Astrocyte of the cerebellum (primary cell): ENCODE results near the gene CYB561D1.

Experiments
- DNase-seq: peaks from one replicate; pipeline ENCODE4 v3.0.0-alpha.2; 2011; ENCODE audit warnings: low read depth
- H3K4me3 ChIP-seq: 2 replicates; pipeline ENCODE4 v1.5.1; 2011; ENCODE audit warnings: mild to moderate bottlenecking, low read depth, low read length, moderate library complexity
- CTCF ChIP-seq: IDR thresholded peaks from 2 replicates; pipeline ENCODE4 v1.5.1; 2012; ENCODE audit warnings: low read length, low read depth, moderate library complexity, mild to moderate bottlenecking; ENCODE audit errors: missing control alignments
- in situ Hi-C: cut with HindIII; loops from 2 replicates; pipeline ENCODE4 v1.10.0; 2017; ENCODE audit warnings: low sequenced_read_pairs

CYB561D1 gene

GRCh38 chr1:109508001-109508872 is 14.3 kb downstream of the CYB561D1 start:
- no peak for DNase-seq
- no peak overlapping the region for H3K4me3 ChIP-seq
- in situ Hi-C loops, result no loop called here
- TF ChIP-seq CTCF, result no peak

GRCh38 chr1:109508873-109509175 is 14.9 kb downstream of the CYB561D1 start:
- TF ChIP-seq CTCF, result no peak
- H3K4me3 ChIP-seq, result peak overlapping the region; percentile 52
- DNase-seq, result no peak
- in situ Hi-C loops, result no loop called here

GRCh38 chr1:109509176-109510134 is 15.6 kb downstream of the CYB561D1 start, which contains the start of gene AMIGO1:
Gene AMIGO1 (minus strand): TSS chr1:109509727. CDS start chr1:109508912, 815 bp downstream.
- TF ChIP-seq CTCF, result no peak
- peak within 1 kb of the TSS; percentile 52 for H3K4me3 ChIP-seq
- in situ Hi-C loops, result no loop called here
- DNase-seq, result no peak

GRCh38 chr1:109513110-109513710 is 19.3 kb downstream of the CYB561D1 start:
- in situ Hi-C loops, result no loop called here

GRCh38 chr1:109514846-109515245 is 21.0 kb downstream of the CYB561D1 start:
- H3K4me3 ChIP-seq, result no peak overlapping the region
- no peak for DNase-seq
- no peak for TF ChIP-seq CTCF
- in situ Hi-C loops, result no loop called here

More at GRCh38 chr1:109513110-109513710, 19.3 kb downstream of the CYB561D1 start:
- TF ChIP-seq CTCF, result no peak
- DNase-seq, result no peak
- H3K4me3 ChIP-seq, result no peak overlapping the region

- TF ChIP-seq CTCF, result no peak
- in situ Hi-C loops, result no loop called here
- no peak overlapping the region for H3K4me3 ChIP-seq
- no peak for DNase-seq
Observed at GRCh38 chr1:109516872-109517271, 23.0 kb downstream of the CYB561D1 start.
